ENCODE data around the gene WWOX. TPM values are rescaled to one million over a fixed set of nuclear protein-coding genes. Genes with fewer than 3 reads are reported as not detected.

Gene WWOX
- total and polyA plus RNA-seq, 10 donors, result 5.9 to 90.3 (median 26.4) TPM

DNA sequence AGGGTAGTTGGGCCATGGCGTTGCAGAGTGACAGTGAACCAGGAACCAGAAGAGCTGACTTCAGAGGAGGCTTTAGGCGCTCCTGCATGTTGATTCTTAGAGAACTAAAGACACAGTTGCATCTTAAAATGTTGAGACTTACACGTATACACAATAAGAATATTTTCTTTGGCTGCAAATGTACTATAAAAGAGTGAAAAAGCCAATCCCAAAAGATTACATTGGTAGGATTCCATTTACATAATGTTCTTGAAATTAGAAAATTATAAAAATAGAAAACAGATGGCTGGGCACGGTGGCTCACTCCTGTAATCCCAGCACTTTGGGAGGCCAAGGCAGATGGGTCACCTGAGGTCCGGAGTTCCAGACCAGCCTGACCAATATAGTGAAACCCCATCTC lies 738.8 kb downstream of the WWOX start:
- H3K4me3 ChIP-seq, result no peak overlapping the region
- intact Hi-C loops (cut with DNase I; ENCODE audit: low total_unique reads), result no loop called here
- TF ChIP-seq, protein P1, sequence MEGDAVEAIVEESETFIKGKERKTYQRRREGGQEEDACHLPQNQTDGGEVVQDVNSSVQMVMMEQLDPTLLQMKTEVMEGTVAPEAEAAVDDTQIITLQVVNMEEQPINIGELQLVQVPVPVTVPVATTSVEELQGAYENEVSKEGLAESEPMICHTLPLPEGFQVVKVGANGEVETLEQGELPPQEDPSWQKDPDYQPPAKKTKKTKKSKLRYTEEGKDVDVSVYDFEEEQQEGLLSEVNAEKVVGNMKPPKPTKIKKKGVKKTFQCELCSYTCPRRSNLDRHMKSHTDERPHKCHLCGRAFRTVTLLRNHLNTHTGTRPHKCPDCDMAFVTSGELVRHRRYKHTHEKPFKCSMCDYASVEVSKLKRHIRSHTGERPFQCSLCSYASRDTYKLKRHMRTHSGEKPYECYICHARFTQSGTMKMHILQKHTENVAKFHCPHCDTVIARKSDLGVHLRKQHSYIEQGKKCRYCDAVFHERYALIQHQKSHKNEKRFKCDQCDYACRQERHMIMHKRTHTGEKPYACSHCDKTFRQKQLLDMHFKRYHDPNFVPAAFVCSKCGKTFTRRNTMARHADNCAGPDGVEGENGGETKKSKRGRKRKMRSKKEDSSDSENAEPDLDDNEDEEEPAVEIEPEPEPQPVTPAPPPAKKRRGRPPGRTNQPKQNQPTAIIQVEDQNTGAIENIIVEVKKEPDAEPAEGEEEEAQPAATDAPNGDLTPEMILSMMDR (IDR thresholded peaks at IDR 0.05 in 8 of 11, conservative IDR thresholded peaks at IDR 0.05 in 3 of 11), result no peak
- TF ChIP-seq POLR2A (IDR thresholded peaks at IDR 0.05), result no peak
- no peak for TF ChIP-seq POLR2AphosphoS5 (IDR thresholded peaks at IDR 0.05)
- peaks cover 0 to 3% (median 0%) of the 10 kb centered on the region in 6 donors for H3K4me1 ChIP-seq
- H3K27ac ChIP-seq, result no peak overlapping the region
- H3K36me3 ChIP-seq, result no peaks in the 10 kb centered on the region
- no peak for DNase-seq
- no peaks in the 10 kb centered on the region for H3K9me3 ChIP-seq
- H3K27me3 ChIP-seq (replicated peaks in 1 of 7), result no peaks in the 10 kb centered on the region
- 71 to 74% (median 72%) methylated on average over 5 of the region's 5 CpGs for WGBS, 5 donors

DNA sequence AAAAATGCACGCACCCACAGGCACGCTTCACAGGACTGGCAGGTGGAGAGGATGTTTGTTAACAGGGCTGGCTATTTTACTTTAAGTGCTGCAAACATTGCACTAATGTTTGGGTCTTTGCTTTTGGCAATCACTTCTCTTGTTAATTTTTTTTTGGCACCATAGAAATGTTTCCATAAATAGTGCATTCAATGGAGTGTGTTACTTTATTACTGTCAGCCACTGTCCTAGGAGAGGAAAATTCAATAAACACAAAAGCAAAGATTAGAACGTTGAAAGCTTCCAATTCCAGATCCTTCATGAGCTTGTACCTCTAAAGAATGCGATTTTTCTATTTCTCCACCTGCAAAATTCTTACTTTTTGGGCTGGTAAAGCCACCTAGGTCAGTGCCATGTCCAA lies 743.5 kb downstream of the WWOX start:
- Histone ChIP-seq H3K9me3 (no peaks in the 10 kb centered on the region), H3K4me1 (peaks cover 0 to 6% (median 0%) of the 10 kb centered on the region in 6 donors), H3K36me3 (no peaks in the 10 kb centered on the region), H3K4me3 (no peak overlapping the region), H3K27me3 (replicated peaks in 1 of 7) (no peaks in the 10 kb centered on the region), H3K27ac (no peak overlapping the region)
- TF ChIP-seq, protein P1 (IDR thresholded peaks at IDR 0.05 in 8 of 11, conservative IDR thresholded peaks at IDR 0.05 in 3 of 11), result no peak
- no peak for TF ChIP-seq POLR2A (IDR thresholded peaks at IDR 0.05)
- no peak for TF ChIP-seq POLR2AphosphoS5 (IDR thresholded peaks at IDR 0.05)
- intact Hi-C loops (cut with DNase I; ENCODE audit: low total_unique reads), result no loop called here
- DNase-seq, result no peak
- WGBS, 5 donors, result 78 to 92% (median 85%) methylated on average over 4 of the region's 4 CpGs

DNA sequence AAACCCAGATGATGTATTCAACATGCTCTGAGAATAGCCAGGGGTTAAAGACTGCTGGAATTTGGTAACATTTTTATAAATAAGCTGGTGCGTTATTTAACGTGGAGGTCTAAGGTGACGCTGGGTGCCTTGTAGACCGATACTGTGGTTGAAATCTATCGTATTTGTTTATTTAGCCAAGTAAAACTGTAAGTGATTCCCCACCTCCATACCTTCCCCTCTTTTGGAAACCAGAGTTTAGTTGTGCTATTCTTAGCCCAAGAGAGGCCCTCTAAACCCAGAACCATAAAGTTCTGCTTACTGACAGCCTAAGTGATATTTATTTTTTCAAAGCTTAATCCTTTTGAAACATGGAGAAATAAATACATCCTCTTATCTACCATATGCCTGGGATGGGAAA lies 744.5 kb downstream of the WWOX start:
- 85 to 97% (median 93%) methylated on average over 5 of the region's 5 CpGs for WGBS, 5 donors
- no peaks in the 10 kb centered on the region for H3K27me3 ChIP-seq (replicated peaks in 1 of 7)
- no peak for DNase-seq
- intact Hi-C loops (cut with DNase I; ENCODE audit: low total_unique reads), result no loop called here
- H3K4me3 ChIP-seq, result no peak overlapping the region
- H3K36me3 ChIP-seq, result no peaks in the 10 kb centered on the region
- TF ChIP-seq POLR2AphosphoS5 (IDR thresholded peaks at IDR 0.05) (no peak), POLR2A (IDR thresholded peaks at IDR 0.05) (no peak)
- TF ChIP-seq, protein P1 (IDR thresholded peaks at IDR 0.05 in 8 of 11, conservative IDR thresholded peaks at IDR 0.05 in 3 of 11), result no peak
- peaks cover 0 to 6% (median 0%) of the 10 kb centered on the region in 6 donors for H3K4me1 ChIP-seq
- H3K9me3 ChIP-seq, result no peaks in the 10 kb centered on the region
- H3K27ac ChIP-seq, result no peak overlapping the region

DNA sequence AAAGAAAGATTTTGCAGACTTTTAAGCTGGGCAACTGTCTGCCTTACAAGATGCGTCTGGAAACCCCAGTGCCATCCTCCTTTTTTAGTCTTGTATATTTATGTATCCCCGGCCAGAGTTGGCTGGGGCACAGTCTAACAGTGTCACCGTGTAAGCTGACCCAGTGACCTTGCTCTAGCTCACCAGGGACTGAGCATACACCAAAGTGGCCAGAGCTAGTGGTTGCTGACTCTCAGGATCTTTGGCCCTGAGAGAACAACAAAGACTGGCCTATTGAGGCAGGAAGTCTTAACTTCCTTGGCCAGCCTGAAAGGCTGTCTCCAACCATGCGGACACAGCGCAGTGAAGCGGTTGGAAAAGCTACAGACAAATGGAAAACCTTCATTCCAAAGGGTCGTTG lies 745.2 kb downstream of the WWOX start:
- H3K9me3 ChIP-seq, result no peaks in the 10 kb centered on the region
- intact Hi-C loops (cut with DNase I; ENCODE audit: low total_unique reads), result no loop called here
- WGBS, 5 donors, result 66 to 85% (median 73%) methylated on average over 7 of the region's 7 CpGs

More for the DNA sequence above, 745.2 kb downstream of the WWOX start:
- no peaks in the 10 kb centered on the region for H3K36me3 ChIP-seq
- H3K4me3 ChIP-seq, result no peak overlapping the region
- no peaks in the 10 kb centered on the region for H3K27me3 ChIP-seq (replicated peaks in 1 of 7)
- DNase-seq, result no peak
- H3K4me1 ChIP-seq, result peaks cover 0 to 6% (median 0%) of the 10 kb centered on the region in 6 donors
- H3K27ac ChIP-seq, result no peak overlapping the region
- TF ChIP-seq POLR2A (IDR thresholded peaks at IDR 0.05) (no peak), POLR2AphosphoS5 (IDR thresholded peaks at IDR 0.05) (no peak)
- TF ChIP-seq, protein P1 (IDR thresholded peaks at IDR 0.05 in 8 of 11, conservative IDR thresholded peaks at IDR 0.05 in 3 of 11), result no peak
